Activated CD4-positive, alpha-beta T cell treated with anti-CD3 and anti-CD28 coated beads, Interleukin-2, amount 10 ng/mL, durations not matched to agents 7 days and 5 days (primary cell): ENCODE results near the gene GATAD2B. TPM values are rescaled to one million over a fixed set of nuclear protein-coding genes. Genes with fewer than 3 reads are reported as not detected.
A peak's percentile ranks its signal among the peaks of the same experiment; 100 is the strongest.
"Not testable (repeated sequence)": the region's sequence is repeated elsewhere in the genome, so short reads cannot be mapped to it uniquely, and the experiment has no call there.

Source experiments
- CTCF ChIA-PET: fragments of 350-600 bp; sonication (Branson Sonifier 250); formaldehyde crosslinking; loops from one replicate; lab custom pipeline; 2021; ENCODE audit warnings: antibody characterized with exemption; lab: Charles Lee
- POLR2A ChIA-PET: fragments of 350-600 bp; sonication (Branson Sonifier 250); formaldehyde crosslinking; loops from one replicate; lab custom pipeline; 2021; ENCODE audit warnings: antibody characterized with exemption; lab: Charles Lee
- DNase-seq: peaks from one replicate; pipeline ENCODE4 v3.0.0-alpha.2; 2020
- H3K27ac Mint-ChIP-seq: one replicate; pipeline ENCODE4 v1.8.0; 2021; ENCODE audit warnings: mild to moderate bottlenecking, moderate library complexity, mixed read lengths
- H3K27me3 Mint-ChIP-seq: one replicate; pipeline ENCODE4 v1.8.0; 2021; ENCODE audit warnings: mixed read lengths
- H3K36me3 Mint-ChIP-seq: one replicate; pipeline ENCODE4 v1.8.0; 2021; ENCODE audit warnings: low read depth, mixed read lengths
- H3K4me1 Mint-ChIP-seq: one replicate; pipeline ENCODE4 v1.8.0; 2021; ENCODE audit warnings: mixed read lengths
- H3K4me3 Mint-ChIP-seq: one replicate; pipeline ENCODE4 v1.8.0; 2021; ENCODE audit warnings: mild to moderate bottlenecking, moderate library complexity, mixed read lengths
- H3K9me3 Mint-ChIP-seq: one replicate; pipeline ENCODE4 v1.8.0; 2021; ENCODE audit warnings: mixed read lengths
- total RNA-seq, 2 experiments: library from RNA; stranded (reverse); gene quantifications; one replicate each; pipeline ENCODE4 v1.2.3, GENCODE V29; 2021

Gene GATAD2B
- total RNA-seq, 2 experiments from 2014 or later = 73.4 to 75.4 TPM

GRCh38 chr1:153922076-153922971 is 448 bp downstream of the GATAD2B start:
- Mint-ChIP-seq H3K9me3 (no peaks in the 10 kb centered on the region), H3K27ac (peak overlapping the region; percentile 95), H3K4me3 (peak overlapping the region; percentile 95), H3K36me3 (peaks cover 9% of the 10 kb centered on the region), H3K27me3 (no peaks in the 10 kb centered on the region), H3K4me1 (peaks cover 47% of the 10 kb centered on the region)
- peak; percentile 60 for DNase-seq
- ChIA-PET CTCF (interaction anchor here (0.6 to 3.3 kb wide), 16 partner anchors 9 to 412 kb away, joined by 3 to 20 read pairs (median 3); partner anchors contain the start of gene DENND4B), POLR2A (interaction anchor here (0.6 to 1.2 kb wide), 5 partner anchors 23 to 80 kb away, joined by 3 read pairs; partner anchors contain the start of genes JTB and RPS27)

GRCh38 chr1:153921803-153922075 is 1.0 kb downstream of the GATAD2B start:
- DNase-seq = peak; percentile 20
- Mint-ChIP-seq H3K4me3 (peak overlapping the region; percentile 95), H3K9me3 (no peaks in the 10 kb centered on the region), H3K27ac (peak overlapping the region; percentile 87), H3K27me3 (no peaks in the 10 kb centered on the region), H3K4me1 (peaks cover 47% of the 10 kb centered on the region), H3K36me3 (peaks cover 9% of the 10 kb centered on the region)
- POLR2A ChIA-PET = interaction anchor here (0.6 to 1.2 kb wide), 3 partner anchors 34 to 69 kb away, joined by 3 read pairs; partner anchors contain the start of genes JTB and RPS27
- CTCF ChIA-PET = interaction anchor here (0.6 to 3.3 kb wide), 8 partner anchors 9 to 413 kb away, joined by 3 to 20 read pairs (median 4); partner anchors contain the start of gene DENND4B

- no peaks in the 10 kb centered on the region for H3K27me3 Mint-ChIP-seq
- H3K4me1 Mint-ChIP-seq = peaks cover 48% of the 10 kb centered on the region
- H3K36me3 Mint-ChIP-seq = peaks cover 10% of the 10 kb centered on the region
- ChIA-PET CTCF (interaction anchor here (0.6 to 3.3 kb wide), 9 partner anchors 9 to 414 kb away, joined by 3 to 20 read pairs (median 3); partner anchors contain the start of gene DENND4B), POLR2A (interaction anchor here (0.6 to 1.2 kb wide), 3 partner anchors 35 to 1034 kb away, joined by 3 read pairs; partner anchors contain the start of genes PBXIP1 and RPS27)
- no peaks in the 10 kb centered on the region for H3K9me3 Mint-ChIP-seq
- peak overlapping the region; percentile 95 for H3K4me3 Mint-ChIP-seq
- H3K27ac Mint-ChIP-seq = peak overlapping the region; percentile 87
- DNase-seq = no peak
These were observed 1.5 kb downstream of the GATAD2B start for GRCh38 chr1:153921080-153921802.

GRCh38 chr1:153919876-153920852 is 2.6 kb downstream of the GATAD2B start:
- Mint-ChIP-seq H3K4me3 (peak overlapping the region; percentile 95), H3K36me3 (peaks cover 13% of the 10 kb centered on the region), H3K27ac (peak overlapping the region; percentile 87), H3K9me3 (no peaks in the 10 kb centered on the region), H3K27me3 (no peaks in the 10 kb centered on the region), H3K4me1 (peaks cover 51% of the 10 kb centered on the region)
- DNase-seq = peak; percentile 41
- ChIA-PET POLR2A (no interaction called here), CTCF (interaction anchor here (0.7 to 2.0 kb wide), 3 partner anchors 20 to 113 kb away, joined by 3 to 6 read pairs (median 4); partner anchors contain the start of gene RAB13)

- Mint-ChIP-seq H3K9me3 (no peaks in the 10 kb centered on the region), H3K4me3 (no peak overlapping the region), H3K36me3 (peaks cover 21% of the 10 kb centered on the region), H3K4me1 (peaks cover 50% of the 10 kb centered on the region), H3K27ac (no peak overlapping the region), H3K27me3 (no peaks in the 10 kb centered on the region)
- ChIA-PET POLR2A (no interaction called here), CTCF (interaction anchor here (1.0 kb wide), 2 partner anchors 11 to 21 kb away, joined by 3 read pairs; no protein-coding TSS in a partner anchor)
- DNase-seq = no peak
These were observed 6.5 kb downstream of the GATAD2B start for GRCh38 chr1:153916297-153916696.

- no peak for DNase-seq
- ChIA-PET CTCF (interaction anchor here (0.6 kb wide), 1 partner anchor 9 kb away, joined by 3 read pairs; no protein-coding TSS in a partner anchor), POLR2A (no interaction called here)
- H3K36me3 Mint-ChIP-seq = peaks cover 21% of the 10 kb centered on the region
- no peak overlapping the region for H3K4me3 Mint-ChIP-seq
- H3K4me1 Mint-ChIP-seq = peaks cover 19% of the 10 kb centered on the region
- no peaks in the 10 kb centered on the region for H3K27me3 Mint-ChIP-seq
- no peaks in the 10 kb centered on the region for H3K9me3 Mint-ChIP-seq
- H3K27ac Mint-ChIP-seq = no peak overlapping the region
These were observed 10.4 kb downstream of the GATAD2B start for GRCh38 chr1:153912349-153912748.

- DNase-seq, H3K9me3 Mint-ChIP-seq, POLR2A ChIA-PET, H3K4me3 Mint-ChIP-seq, H3K27ac Mint-ChIP-seq, H3K27me3 Mint-ChIP-seq: not testable (repeated sequence)
- CTCF ChIA-PET = interaction anchor here (0.7 to 1.1 kb wide), 2 partner anchors 17 to 55 kb away, joined by 3 read pairs; no protein-coding TSS in a partner anchor
- Mint-ChIP-seq H3K36me3 (peaks cover 30% of the 10 kb centered on the region), H3K4me1 (peaks cover 30% of the 10 kb centered on the region)
These were observed 12.2 kb downstream of the GATAD2B start for GRCh38 chr1:153910560-153910959.

GRCh38 chr1:153908071-153908470 is 14.7 kb downstream of the GATAD2B start:
- Mint-ChIP-seq H3K36me3 (peaks cover 25% of the 10 kb centered on the region), H3K4me3 (no peak overlapping the region), H3K27ac (no peak overlapping the region), H3K4me1 (peaks cover 38% of the 10 kb centered on the region), H3K9me3 (no peaks in the 10 kb centered on the region), H3K27me3 (no peaks in the 10 kb centered on the region)
- DNase-seq = no peak
- ChIA-PET POLR2A (no interaction called here), CTCF (interaction anchor here (0.6 to 1.0 kb wide), 2 partner anchors 48 to 299 kb away, joined by 3 read pairs; no protein-coding TSS in a partner anchor)

- Mint-ChIP-seq H3K36me3 (peaks cover 23% of the 10 kb centered on the region), H3K4me3 (no peak overlapping the region), H3K9me3 (no peaks in the 10 kb centered on the region), H3K27ac (no peak overlapping the region), H3K4me1 (peaks cover 33% of the 10 kb centered on the region), H3K27me3 (no peaks in the 10 kb centered on the region)
- DNase-seq = no peak
- ChIA-PET POLR2A (no interaction called here), CTCF (no interaction called here)
These were observed 15.6 kb downstream of the GATAD2B start for GRCh38 chr1:153907134-153907533.

GRCh38 chr1:153906396-153906795 is 16.4 kb downstream of the GATAD2B start:
- Mint-ChIP-seq H3K36me3 (peaks cover 20% of the 10 kb centered on the region), H3K4me3 (no peak overlapping the region), H3K27me3 (no peaks in the 10 kb centered on the region), H3K9me3 (no peaks in the 10 kb centered on the region), H3K27ac (no peak overlapping the region), H3K4me1 (peaks cover 27% of the 10 kb centered on the region)
- CTCF ChIA-PET = no interaction called here
- POLR2A ChIA-PET = no interaction called here
- DNase-seq = no peak

- CTCF ChIA-PET = interaction anchor here (0.9 to 1.5 kb wide), 2 partner anchors 10 to 13 kb away, joined by 3 read pairs; no protein-coding TSS in a partner anchor
- H3K27ac Mint-ChIP-seq, POLR2A ChIA-PET: not testable (repeated sequence)
These were observed 16.9 kb downstream of the GATAD2B start for GRCh38 chr1:153905908-153906307.

More at GRCh38 chr1:153905908-153906307, 16.9 kb downstream of the GATAD2B start:
- H3K9me3 Mint-ChIP-seq, DNase-seq, H3K4me3 Mint-ChIP-seq, H3K27me3 Mint-ChIP-seq: not testable (repeated sequence)
- Mint-ChIP-seq H3K36me3 (peaks cover 24% of the 10 kb centered on the region), H3K4me1 (peaks cover 25% of the 10 kb centered on the region)
